Testis (tissue), 2 donors: ENCODE results near the gene SLC49A3.

Experiments used
- POLR2A ChIP-seq: fragments of 450-650 bp; IDR thresholded peaks from one replicate; pipeline ENCODE4 v1.6.1; 2017; ENCODE audit warnings: antibody characterized with exemption, mild to moderate bottlenecking, moderate library complexity
- TF ChIP-seq, protein P1 (sequence below), 3 experiments: fragments of 450-650 bp in 2 of 3; fragments of 200-600 bp in 1 of 3; sonication (generic) in 1 of 3; IDR thresholded peaks; one replicate each; pipeline ENCODE4 v1.5.1; 2016 to 2019; ENCODE audit warnings: antibody characterized with exemption in 3 of 3, mild to moderate bottlenecking in 2 of 3, moderate library complexity in 1 of 3

DNA sequence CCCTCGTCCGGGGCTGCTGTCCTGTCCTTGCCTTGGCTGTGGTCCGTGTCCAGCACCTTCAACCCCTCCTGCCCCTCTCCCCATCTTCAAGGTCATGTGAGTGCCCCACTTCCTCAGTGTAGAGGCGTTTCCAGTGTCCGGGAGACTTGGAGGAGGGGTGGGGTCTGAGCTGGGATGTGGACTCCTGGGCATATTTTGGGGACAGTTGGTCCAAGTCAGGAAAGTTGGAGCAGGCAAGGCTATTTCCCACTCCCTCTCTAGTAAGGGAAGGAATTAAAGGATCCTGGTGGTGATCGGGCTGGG is 19.6 kb upstream of the SLC49A3 start:
- TF ChIP-seq, protein P1, sequence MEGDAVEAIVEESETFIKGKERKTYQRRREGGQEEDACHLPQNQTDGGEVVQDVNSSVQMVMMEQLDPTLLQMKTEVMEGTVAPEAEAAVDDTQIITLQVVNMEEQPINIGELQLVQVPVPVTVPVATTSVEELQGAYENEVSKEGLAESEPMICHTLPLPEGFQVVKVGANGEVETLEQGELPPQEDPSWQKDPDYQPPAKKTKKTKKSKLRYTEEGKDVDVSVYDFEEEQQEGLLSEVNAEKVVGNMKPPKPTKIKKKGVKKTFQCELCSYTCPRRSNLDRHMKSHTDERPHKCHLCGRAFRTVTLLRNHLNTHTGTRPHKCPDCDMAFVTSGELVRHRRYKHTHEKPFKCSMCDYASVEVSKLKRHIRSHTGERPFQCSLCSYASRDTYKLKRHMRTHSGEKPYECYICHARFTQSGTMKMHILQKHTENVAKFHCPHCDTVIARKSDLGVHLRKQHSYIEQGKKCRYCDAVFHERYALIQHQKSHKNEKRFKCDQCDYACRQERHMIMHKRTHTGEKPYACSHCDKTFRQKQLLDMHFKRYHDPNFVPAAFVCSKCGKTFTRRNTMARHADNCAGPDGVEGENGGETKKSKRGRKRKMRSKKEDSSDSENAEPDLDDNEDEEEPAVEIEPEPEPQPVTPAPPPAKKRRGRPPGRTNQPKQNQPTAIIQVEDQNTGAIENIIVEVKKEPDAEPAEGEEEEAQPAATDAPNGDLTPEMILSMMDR (IDR thresholded peaks at IDR 0.05) = no peak
- no peak for TF ChIP-seq POLR2A
